HG03342 (cell line): ENCODE data around the gene CYP4F11.
"Not testable (repeated sequence)": the region's sequence is repeated elsewhere in the genome, so short reads cannot be mapped to it uniquely, and the experiment has no call there.

Source experiments
- ATAC-seq: cut with Tn5 transposase; IDR thresholded peaks from one replicate; pipeline ENCODE4 v1.9.1; 2021; ENCODE audit warnings: mild to moderate bottlenecking, moderate library complexity; ENCODE audit not compliant: unreplicated experiment

The CYP4F11 gene, protein sequence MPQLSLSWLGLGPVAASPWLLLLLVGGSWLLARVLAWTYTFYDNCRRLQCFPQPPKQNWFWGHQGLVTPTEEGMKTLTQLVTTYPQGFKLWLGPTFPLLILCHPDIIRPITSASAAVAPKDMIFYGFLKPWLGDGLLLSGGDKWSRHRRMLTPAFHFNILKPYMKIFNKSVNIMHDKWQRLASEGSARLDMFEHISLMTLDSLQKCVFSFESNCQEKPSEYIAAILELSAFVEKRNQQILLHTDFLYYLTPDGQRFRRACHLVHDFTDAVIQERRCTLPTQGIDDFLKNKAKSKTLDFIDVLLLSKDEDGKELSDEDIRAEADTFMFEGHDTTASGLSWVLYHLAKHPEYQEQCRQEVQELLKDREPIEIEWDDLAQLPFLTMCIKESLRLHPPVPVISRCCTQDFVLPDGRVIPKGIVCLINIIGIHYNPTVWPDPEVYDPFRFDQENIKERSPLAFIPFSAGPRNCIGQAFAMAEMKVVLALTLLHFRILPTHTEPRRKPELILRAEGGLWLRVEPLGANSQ

DNA sequence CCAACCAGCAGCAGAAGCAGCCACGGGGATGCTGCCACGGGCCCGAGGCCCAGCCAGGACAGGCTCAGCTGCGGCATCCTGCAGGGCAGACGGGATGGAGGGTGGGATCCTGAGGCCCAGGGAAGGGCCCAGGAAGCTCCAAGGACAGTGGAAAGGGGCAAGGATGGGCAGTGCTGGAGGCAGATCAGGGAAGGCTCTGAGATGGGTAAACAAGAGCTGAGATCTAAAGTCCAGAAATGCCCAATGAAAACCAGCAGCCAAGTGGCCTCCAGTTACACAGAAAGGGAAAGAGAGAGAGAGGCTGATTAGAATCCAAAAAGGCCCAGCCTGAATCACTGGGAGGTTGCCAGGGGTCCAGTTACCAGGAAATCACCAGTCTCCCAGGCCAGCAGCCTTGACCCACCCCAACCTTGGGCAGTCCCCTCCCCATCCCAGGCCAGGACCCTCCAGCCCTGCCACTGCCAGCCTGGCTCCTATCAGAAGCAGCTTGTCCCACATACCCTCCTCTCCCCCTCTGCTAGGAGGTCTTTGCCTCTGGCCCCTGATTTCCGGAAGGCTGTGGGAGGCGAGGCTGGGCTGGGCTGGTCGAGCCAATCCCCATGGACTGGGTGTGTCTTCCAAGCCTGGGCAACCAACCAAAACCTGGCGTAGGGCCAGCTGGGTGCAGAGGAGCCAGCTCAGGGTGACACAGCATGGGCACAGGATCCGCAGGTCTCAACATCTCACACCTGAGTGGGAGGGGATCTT is at the start of gene CYP4F11:
Gene CYP4F11 (minus strand): TSS at position 198 of the 747 bp plus-strand sequence. CDS start 121 bp downstream, at position 77.
- ATAC-seq: no peak

DNA sequence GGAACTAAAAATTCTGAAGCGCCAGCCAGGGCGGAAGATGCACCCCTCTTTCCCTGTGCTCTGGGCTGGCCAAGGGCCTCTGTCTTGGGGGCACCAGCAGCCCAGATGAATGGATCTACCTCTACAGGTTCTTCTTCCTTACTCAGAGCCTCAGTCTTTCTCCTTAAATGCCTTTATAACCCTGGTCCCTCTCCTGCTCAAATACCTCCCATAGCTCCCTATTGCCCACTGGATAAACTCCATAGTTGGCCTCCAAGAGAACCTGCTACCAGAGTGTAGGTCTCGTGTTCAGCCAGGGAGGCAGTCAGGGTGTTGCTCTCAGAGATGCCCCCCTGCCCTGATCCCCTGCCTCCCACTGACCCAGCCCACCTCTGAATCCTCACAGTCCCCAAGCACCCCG is 45.0 kb upstream of the CYP4F11 start:
- no peak for ATAC-seq

GRCh38 chr19:15977690-15978089 is 43.4 kb upstream of the CYP4F11 start:
- ATAC-seq: no peak

DNA sequence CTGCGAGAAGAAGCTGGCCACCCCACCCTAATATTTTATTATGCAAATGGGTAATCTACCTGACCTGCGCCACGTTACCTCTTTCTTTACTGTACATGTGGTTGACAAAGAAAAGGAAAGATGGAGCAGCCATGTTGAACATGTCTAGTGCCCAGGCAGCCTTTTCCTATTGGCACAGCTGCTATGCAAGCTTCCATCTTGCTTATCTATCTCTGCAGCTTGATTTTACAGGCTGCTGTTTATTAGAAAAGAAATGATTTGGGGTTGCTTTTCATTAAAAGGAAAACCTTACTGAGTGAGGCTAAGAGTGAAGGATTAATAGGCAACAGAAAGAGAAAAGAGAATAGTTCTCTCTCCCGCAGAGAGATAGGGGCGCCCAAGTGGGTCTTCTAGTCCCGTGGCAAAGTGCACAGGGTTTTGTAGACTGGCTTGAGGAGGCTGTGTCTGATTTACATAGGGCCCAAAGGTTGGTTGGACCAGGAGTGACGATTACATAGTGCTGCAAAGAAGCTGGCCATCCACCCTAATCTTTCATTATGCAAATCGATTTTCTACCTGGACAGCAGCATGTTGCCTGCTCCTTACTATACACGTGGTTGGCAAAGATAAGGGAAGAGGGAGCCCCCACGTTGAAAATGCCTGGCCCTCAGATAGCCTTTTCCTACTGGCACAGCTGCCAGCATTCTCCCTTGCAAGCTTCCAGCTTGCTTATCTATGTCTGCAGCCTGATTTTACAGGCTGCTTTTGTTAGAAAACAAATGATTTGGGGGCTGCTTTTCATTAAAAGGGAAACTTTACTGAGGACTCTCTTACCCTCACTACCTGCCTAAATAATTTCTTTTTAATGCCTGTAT is 42.7 kb upstream of the CYP4F11 start:
- ATAC-seq: no peak

GRCh38 chr19:15974856-15975255 is 40.5 kb upstream of the CYP4F11 start:
- no peak for ATAC-seq

- not testable (repeated sequence) for ATAC-seq
Measured at GRCh38 chr19:15972043-15972442, 37.7 kb upstream of the CYP4F11 start.

DNA sequence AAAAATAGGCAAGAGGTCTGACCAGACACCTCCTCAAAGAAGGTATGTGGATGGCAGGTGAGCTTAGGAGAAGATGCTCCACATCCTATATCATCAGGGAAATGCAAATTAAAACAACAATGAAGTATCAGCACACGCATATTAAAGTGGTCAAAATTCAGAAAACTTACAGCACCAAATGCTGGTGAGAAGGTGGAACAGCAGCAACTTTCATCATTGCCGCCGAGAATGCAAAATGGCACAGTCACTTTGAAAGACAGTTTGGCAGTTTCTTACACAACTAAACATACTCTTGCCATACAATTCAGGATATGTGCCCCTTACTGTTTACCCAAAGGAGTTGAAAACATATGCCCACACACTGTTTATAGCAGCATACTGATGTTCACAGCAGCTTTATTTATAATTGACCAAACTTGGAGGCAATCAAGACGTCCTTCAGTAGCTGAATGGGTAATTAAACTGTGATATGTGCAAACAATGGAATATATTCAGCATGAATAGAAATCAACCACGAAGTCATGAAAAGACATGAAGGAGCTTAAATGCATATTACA is 37.0 kb upstream of the CYP4F11 start:
- ATAC-seq: no peak

GRCh38 chr19:15964231-15964630 is 29.9 kb upstream of the CYP4F11 start:
- no peak for ATAC-seq

- no peak for ATAC-seq
Measured at GRCh38 chr19:15962319-15962718, 28.0 kb upstream of the CYP4F11 start.

- no peak for ATAC-seq
Measured at GRCh38 chr19:15954820-15955219, 20.5 kb upstream of the CYP4F11 start.

GRCh38 chr19:15948223-15949058 is 14.1 kb upstream of the CYP4F11 start, which contains the start of gene OR10H4:
Gene OR10H4 (plus strand): TSS chr19:15949008. CDS start chr19:15949008, 0 bp downstream.
- ATAC-seq: no peak

- ATAC-seq: no peak
Measured at GRCh38 chr19:15945301-15945700, 11.0 kb upstream of the CYP4F11 start.

- no peak for ATAC-seq
Measured at GRCh38 chr19:15944401-15944800, 10.1 kb upstream of the CYP4F11 start.

GRCh38 chr19:15937771-15938170 is 3.4 kb upstream of the CYP4F11 start:
- no peak for ATAC-seq

DNA sequence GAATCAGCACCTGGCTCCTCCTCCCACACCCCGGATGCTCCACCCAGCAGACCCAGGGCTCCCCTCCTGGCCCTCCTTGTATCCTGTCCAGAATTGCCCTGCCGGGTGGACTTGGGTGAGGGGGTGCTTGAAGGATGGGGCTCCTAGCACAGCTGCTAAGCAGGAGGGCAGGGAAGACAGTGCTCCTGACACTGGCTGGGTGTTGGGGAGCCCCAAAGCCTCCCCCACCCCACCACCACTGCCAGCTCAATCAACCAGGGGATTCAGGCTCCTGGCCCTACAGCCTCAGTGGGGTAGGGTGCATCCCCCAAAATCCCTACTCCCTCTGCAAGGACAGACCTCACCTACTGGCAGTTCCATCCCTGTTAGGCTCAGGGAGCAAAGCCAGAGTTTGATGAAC is 2.6 kb upstream of the CYP4F11 start:
- ATAC-seq: no peak

- no peak for ATAC-seq
Measured at GRCh38 chr19:15936173-15936572, 1.8 kb upstream of the CYP4F11 start.

DNA sequence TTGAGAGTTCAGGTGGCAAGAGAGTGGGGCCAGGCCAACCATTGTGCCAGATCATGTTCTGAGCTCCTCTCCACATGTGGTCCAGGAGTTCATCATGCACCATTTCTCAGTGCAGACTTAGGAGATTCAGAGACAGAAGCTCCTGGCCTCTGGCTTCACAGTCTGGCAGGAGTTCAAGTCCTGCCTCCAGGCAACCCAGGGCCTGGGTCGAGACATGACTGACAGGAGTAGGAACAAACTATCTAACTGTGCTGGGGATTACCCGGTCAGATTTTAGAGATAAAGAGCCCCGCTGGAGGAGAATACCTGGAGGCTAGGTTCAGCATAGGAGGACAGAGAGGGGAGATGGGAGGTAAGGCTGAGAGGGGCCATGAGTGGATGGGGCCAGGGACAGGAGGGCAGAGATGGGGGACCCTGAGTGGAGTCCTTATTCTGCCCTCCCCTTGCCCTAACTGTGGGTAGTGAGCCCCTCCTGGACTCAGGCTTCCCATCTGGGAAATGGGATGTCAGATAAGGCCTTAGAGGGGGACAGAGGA is 906 bp upstream of the CYP4F11 start:
- ATAC-seq: no peak

DNA sequence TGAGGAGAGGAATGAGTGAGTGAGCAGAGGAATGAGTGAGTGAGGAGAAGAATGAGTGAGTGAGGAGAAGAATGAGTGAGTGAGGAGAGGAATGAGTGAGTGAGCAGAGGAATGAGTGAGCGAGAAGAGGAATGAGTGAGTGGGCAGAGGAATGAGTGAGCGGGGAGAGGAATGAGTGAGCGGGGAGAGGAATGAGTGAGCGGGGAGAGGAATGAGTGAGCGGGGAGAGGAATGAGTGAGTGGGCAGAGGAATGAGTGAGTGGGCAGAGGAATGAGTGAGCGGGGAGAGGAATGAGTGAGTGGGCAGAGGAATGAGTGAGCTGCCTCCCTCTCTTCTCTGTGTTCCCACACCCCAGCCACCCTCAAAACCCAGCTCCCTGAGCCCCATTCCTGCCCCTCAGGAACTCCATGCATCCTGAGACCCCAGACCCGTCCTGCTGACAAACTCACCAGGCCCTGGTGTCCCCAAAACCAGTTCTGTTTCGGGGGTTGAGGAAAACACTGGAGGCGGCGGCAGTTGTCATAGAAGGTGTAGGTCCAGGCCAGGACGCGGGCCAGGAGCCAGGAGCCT is 483 bp downstream of the CYP4F11 start:
- ATAC-seq: not testable (repeated sequence)

DNA sequence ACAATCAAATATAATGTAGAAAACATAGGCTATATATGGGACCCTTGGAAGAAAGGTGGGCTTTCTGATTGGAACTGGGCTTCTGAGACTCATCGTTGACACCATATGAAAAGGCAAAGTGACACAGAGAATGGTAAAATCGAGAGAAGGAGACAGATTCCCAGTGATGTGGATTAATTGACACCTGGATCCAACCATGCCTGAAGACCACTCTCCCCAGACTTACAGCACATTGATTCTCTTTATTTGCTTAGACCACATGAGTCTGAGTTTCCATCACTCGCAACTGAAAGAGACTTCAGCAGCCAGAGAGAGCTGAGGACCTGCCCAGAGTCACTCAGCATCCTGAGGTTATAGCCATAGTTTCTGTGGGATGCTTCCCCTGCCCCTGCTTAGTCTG is 6.0 kb downstream of the CYP4F11 start:
- ATAC-seq: no peak
